Stimulated activated naive B cell treated with anti-CD40 and anti-IgM and Interleukin-4, amounts not matched to agents 10 μg/mL and 1 μg/mL and 100 μg/mL, for 72 hours (primary cell): ENCODE data around the gene DNAJC15.
"Not testable (repeated sequence)": the region's sequence is repeated elsewhere in the genome, so short reads cannot be mapped to it uniquely, and the experiment has no call there.

Experiments used
- ATAC-seq, 2 donors: fragments of 150-1000 bp; cut with Tn5 transposase; replicated peaks; 2 replicates each; pipeline ENCODE4 v1.10.0; 2021; ENCODE audit warnings: moderate library complexity in 1 of 2
- DNase-seq: peaks from one replicate; pipeline ENCODE4 v3.0.0; 2021
- H3K27ac Mint-ChIP-seq: one replicate; pipeline ENCODE4 v1.8.0; 2022; ENCODE audit warnings: mild to moderate bottlenecking, mixed read lengths
- H3K27me3 Mint-ChIP-seq, 2 donors: one replicate each; pipeline ENCODE4 v1.8.0; 2022; ENCODE audit warnings: mixed read lengths in 2 of 2
- H3K36me3 Mint-ChIP-seq, 2 donors: one replicate each; pipeline ENCODE4 v1.8.0; 2022; ENCODE audit warnings: mixed read lengths in 2 of 2, mild to moderate bottlenecking in 1 of 2
- H3K4me1 Mint-ChIP-seq, 2 donors: one replicate each; pipeline ENCODE4 v1.8.0; 2022; ENCODE audit warnings: mixed read lengths in 2 of 2, mild to moderate bottlenecking in 1 of 2
- H3K4me3 Mint-ChIP-seq, 2 donors: one replicate each; pipeline ENCODE4 v1.8.0; 2022; ENCODE audit warnings: mild to moderate bottlenecking in 2 of 2, mixed read lengths in 2 of 2, moderate library complexity in 1 of 2
- H3K9me3 Mint-ChIP-seq, 2 donors: one replicate each; pipeline ENCODE4 v1.8.0; 2022; ENCODE audit warnings: mixed read lengths in 2 of 2, mild to moderate bottlenecking in 1 of 2

DNAJC15 gene

DNA sequence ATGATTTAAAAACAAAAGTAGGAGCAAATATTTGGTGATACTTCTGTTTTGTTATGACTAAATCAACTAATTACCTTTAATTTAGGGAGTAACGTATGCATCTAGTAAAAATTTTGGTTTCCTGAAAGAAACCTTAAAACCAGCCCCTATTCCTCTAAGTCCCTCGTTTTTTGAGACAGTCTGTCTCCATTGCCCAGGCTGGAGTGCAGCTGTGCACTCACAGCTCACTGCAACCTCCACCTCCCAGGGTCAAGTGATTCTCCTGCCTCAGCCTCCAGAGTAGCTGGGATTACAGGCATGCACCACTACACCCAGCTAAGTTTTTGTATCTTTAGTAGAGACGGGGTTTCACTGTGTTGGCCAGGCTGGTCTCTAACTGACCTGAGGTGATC is 52.1 kb downstream of the DNAJC15 start:
- H3K36me3 Mint-ChIP-seq = peaks cover 22 to 35% of the 10 kb centered on the region in 2 donors
- not testable (repeated sequence) for H3K27ac Mint-ChIP-seq, H3K27me3 Mint-ChIP-seq, H3K4me3 Mint-ChIP-seq, ATAC-seq, H3K9me3 Mint-ChIP-seq, DNase-seq
- H3K4me1 Mint-ChIP-seq = peaks cover 31 to 40% of the 10 kb centered on the region in 2 donors

GRCh38 chr13:43077046-43077445 is 53.7 kb downstream of the DNAJC15 start:
- no peaks in the 10 kb centered on the region for H3K27me3 Mint-ChIP-seq
- no peak overlapping the region for H3K27ac Mint-ChIP-seq
- H3K36me3 Mint-ChIP-seq = peaks cover 30 to 41% of the 10 kb centered on the region in 2 donors
- H3K9me3 Mint-ChIP-seq = peaks cover 0 to 3% of the 10 kb centered on the region in 2 donors
- no peak for DNase-seq
- H3K4me3 Mint-ChIP-seq = no peak overlapping the region
- peaks cover 28 to 40% of the 10 kb centered on the region in 2 donors for H3K4me1 Mint-ChIP-seq
- no peak for ATAC-seq

- Mint-ChIP-seq H3K9me3 (peaks cover 0 to 3% of the 10 kb centered on the region in 2 donors), H3K4me1 (peaks cover 27 to 36% of the 10 kb centered on the region in 2 donors), H3K36me3 (peaks cover 27 to 38% of the 10 kb centered on the region in 2 donors), H3K27ac (no peak overlapping the region), H3K4me3 (no peak overlapping the region), H3K27me3 (no peaks in the 10 kb centered on the region)
- no peak for DNase-seq
- no peak for ATAC-seq
Observed at GRCh38 chr13:43077461-43077860, 54.1 kb downstream of the DNAJC15 start.

- Mint-ChIP-seq H3K9me3 (peaks cover 0 to 3% of the 10 kb centered on the region in 2 donors), H3K4me1 (peaks cover 26 to 35% of the 10 kb centered on the region in 2 donors), H3K4me3 (no peak overlapping the region), H3K36me3 (peaks cover 25 to 35% of the 10 kb centered on the region in 2 donors), H3K27ac (no peak overlapping the region), H3K27me3 (no peaks in the 10 kb centered on the region)
- DNase-seq (no peak), ATAC-seq (no peak)
Observed at GRCh38 chr13:43077906-43078305, 54.5 kb downstream of the DNAJC15 start.

GRCh38 chr13:43078399-43078798 is 55.0 kb downstream of the DNAJC15 start:
- Mint-ChIP-seq H3K36me3 (peaks cover 23 to 33% of the 10 kb centered on the region in 2 donors), H3K27me3 (no peaks in the 10 kb centered on the region), H3K9me3 (peaks cover 0 to 3% of the 10 kb centered on the region in 2 donors), H3K27ac (no peak overlapping the region), H3K4me1 (peaks cover 22 to 31% of the 10 kb centered on the region in 2 donors), H3K4me3 (no peak overlapping the region)
- DNase-seq = no peak
- no peak for ATAC-seq

DNA sequence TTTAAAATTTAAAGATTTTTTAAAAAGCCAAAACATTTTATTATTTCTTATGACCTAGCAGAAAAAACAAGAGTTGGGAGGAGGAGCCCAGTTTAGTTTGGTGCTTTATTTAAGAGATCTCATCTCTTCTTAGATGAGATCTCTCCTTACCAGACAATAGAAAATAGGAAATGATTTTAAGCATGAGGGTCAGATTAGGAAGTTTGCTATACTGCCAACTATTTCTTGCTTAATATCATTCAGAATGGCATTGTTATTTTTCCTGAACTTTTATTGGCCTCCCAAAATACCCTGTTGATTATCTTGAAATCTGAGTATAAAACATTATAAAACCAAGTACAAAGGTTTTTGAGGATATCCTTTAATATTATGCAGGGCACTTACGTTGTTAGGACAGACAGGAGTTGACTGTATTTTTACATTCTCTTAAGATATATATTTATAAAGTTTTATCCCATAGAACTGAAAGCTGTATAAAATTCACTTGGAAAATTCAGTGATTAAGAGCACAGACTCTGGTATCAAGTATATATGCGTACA is 56.1 kb downstream of the DNAJC15 start:
- no peaks in the 10 kb centered on the region for H3K27me3 Mint-ChIP-seq
- H3K4me1 Mint-ChIP-seq = peaks cover 21 to 29% of the 10 kb centered on the region in 2 donors
- DNase-seq (no peak), ATAC-seq (no peak)
- H3K27ac Mint-ChIP-seq = no peak overlapping the region
- peaks cover 22 to 33% of the 10 kb centered on the region in 2 donors for H3K36me3 Mint-ChIP-seq
- H3K9me3 Mint-ChIP-seq = peaks cover 0 to 3% of the 10 kb centered on the region in 2 donors
- H3K4me3 Mint-ChIP-seq = no peak overlapping the region

- Mint-ChIP-seq H3K4me1 (peaks cover 19 to 24% of the 10 kb centered on the region in 2 donors), H3K27ac (no peak overlapping the region), H3K36me3 (peaks cover 22 to 33% of the 10 kb centered on the region in 2 donors), H3K4me3 (no peak overlapping the region), H3K27me3 (no peaks in the 10 kb centered on the region), H3K9me3 (peaks cover 0 to 3% of the 10 kb centered on the region in 2 donors)
- ATAC-seq (no peak), DNase-seq (no peak)
Observed at GRCh38 chr13:43080199-43080598, 56.8 kb downstream of the DNAJC15 start.

- no peak for DNase-seq
- no peak for ATAC-seq
- H3K4me3 Mint-ChIP-seq = no peak overlapping the region
- peaks cover 22 to 33% of the 10 kb centered on the region in 2 donors for H3K36me3 Mint-ChIP-seq
- peaks cover 0 to 3% of the 10 kb centered on the region in 2 donors for H3K9me3 Mint-ChIP-seq
- H3K4me1 Mint-ChIP-seq = peaks cover 10% of the 10 kb centered on the region in 2 donors
- no peak overlapping the region for H3K27ac Mint-ChIP-seq
- no peaks in the 10 kb centered on the region for H3K27me3 Mint-ChIP-seq
Observed at GRCh38 chr13:43081866-43082265, 58.5 kb downstream of the DNAJC15 start.

- H3K4me1 Mint-ChIP-seq = peaks cover 6 to 7% of the 10 kb centered on the region in 2 donors
- H3K9me3 Mint-ChIP-seq = peaks cover 0 to 3% of the 10 kb centered on the region in 2 donors
- H3K27me3 Mint-ChIP-seq = no peaks in the 10 kb centered on the region
Observed at GRCh38 chr13:43083750-43084149, 60.4 kb downstream of the DNAJC15 start.

GRCh38 chr13:43085545-43085944 is 62.2 kb downstream of the DNAJC15 start:
- H3K27ac Mint-ChIP-seq = no peak overlapping the region
- peaks cover 17 to 31% of the 10 kb centered on the region in 2 donors for H3K36me3 Mint-ChIP-seq
- no peak overlapping the region for H3K4me3 Mint-ChIP-seq
- H3K4me1 Mint-ChIP-seq = peaks cover 6 to 7% of the 10 kb centered on the region in 2 donors
- no peaks in the 10 kb centered on the region for H3K27me3 Mint-ChIP-seq
- H3K9me3 Mint-ChIP-seq = peaks cover 3 to 8% of the 10 kb centered on the region in 2 donors
- DNase-seq = no peak
- ATAC-seq = no peak

More at GRCh38 chr13:43083750-43084149, 60.4 kb downstream of the DNAJC15 start:
- H3K27ac Mint-ChIP-seq = no peak overlapping the region
- H3K4me3 Mint-ChIP-seq = no peak overlapping the region
- peaks cover 19 to 26% of the 10 kb centered on the region in 2 donors for H3K36me3 Mint-ChIP-seq
- no peak for ATAC-seq
- no peak for DNase-seq

DNA sequence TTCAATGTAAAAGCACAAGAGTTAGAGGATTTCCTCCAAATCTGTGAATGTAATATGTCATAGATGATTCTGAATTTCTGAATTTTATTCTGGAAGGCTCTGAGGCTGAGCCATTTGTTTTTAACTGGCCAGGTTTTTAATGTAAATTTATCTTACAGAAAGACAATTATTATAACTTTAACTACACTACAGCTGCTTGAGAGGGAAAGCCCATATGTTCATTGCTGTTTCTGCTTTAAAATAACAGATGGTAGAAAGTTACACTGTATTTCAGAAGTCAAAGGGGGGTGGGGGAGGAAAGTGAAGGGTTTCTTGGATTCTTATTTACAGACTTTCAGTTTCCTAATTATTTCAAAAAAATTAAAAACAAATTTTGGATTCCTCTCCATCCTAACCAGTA is 62.8 kb downstream of the DNAJC15 start:
- Mint-ChIP-seq H3K27me3 (no peaks in the 10 kb centered on the region), H3K9me3 (peaks cover 3 to 8% of the 10 kb centered on the region in 2 donors), H3K36me3 (peaks cover 12 to 28% of the 10 kb centered on the region in 2 donors), H3K4me3 (no peak overlapping the region), H3K4me1 (peaks cover 6 to 7% of the 10 kb centered on the region in 2 donors), H3K27ac (no peak overlapping the region)
- ATAC-seq = no peak
- DNase-seq = no peak

GRCh38 chr13:43088093-43088511 is 64.7 kb downstream of the DNAJC15 start:
- DNase-seq (no peak), ATAC-seq (no peak)
- peak overlapping the region; percentile 73 to 78 for H3K4me3 Mint-ChIP-seq
- H3K4me1 Mint-ChIP-seq = peaks cover 0 to 5% of the 10 kb centered on the region in 2 donors
- H3K36me3 Mint-ChIP-seq = peaks cover 6 to 29% of the 10 kb centered on the region in 2 donors
- peak overlapping the region; percentile 81 for H3K27ac Mint-ChIP-seq
- no peaks in the 10 kb centered on the region for H3K27me3 Mint-ChIP-seq
- peaks cover 3 to 8% of the 10 kb centered on the region in 2 donors for H3K9me3 Mint-ChIP-seq

DNA sequence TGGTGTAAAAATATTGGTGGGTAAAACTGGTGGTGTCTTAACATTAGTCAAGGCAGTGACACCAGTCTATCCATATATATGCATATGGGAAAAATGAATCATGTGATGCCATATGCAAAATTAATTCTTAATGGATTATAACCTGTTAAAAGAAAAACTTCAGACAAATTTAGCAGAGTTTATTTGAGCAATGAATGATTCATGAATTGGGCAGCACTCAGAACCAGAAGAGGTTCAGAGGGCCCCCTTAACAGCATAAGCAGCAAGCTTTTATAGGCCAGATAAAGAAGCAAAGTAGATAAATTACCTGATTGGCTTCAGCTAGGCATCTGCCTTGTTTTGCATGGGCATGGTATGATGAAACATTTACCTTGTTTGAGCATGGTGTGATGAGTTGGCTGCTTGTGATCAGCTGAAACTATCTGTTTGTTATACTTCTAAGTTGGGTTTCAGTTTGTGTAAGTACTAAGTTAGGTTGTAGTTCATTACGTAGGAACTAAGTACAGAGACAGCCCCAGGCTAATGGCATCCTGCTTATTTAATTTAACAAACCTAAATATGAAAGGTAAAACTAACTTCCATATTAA is 66.6 kb downstream of the DNAJC15 start:
- DNase-seq (no peak), ATAC-seq (no peak)
- H3K4me1 Mint-ChIP-seq = peaks cover 6 to 7% of the 10 kb centered on the region in 2 donors
- no peaks in the 10 kb centered on the region for H3K27me3 Mint-ChIP-seq
- H3K27ac Mint-ChIP-seq = no peak overlapping the region
- peaks cover 3 to 8% of the 10 kb centered on the region in 2 donors for H3K9me3 Mint-ChIP-seq
- no peak overlapping the region for H3K4me3 Mint-ChIP-seq
- H3K36me3 Mint-ChIP-seq = peaks cover 9 to 36% of the 10 kb centered on the region in 2 donors

DNA sequence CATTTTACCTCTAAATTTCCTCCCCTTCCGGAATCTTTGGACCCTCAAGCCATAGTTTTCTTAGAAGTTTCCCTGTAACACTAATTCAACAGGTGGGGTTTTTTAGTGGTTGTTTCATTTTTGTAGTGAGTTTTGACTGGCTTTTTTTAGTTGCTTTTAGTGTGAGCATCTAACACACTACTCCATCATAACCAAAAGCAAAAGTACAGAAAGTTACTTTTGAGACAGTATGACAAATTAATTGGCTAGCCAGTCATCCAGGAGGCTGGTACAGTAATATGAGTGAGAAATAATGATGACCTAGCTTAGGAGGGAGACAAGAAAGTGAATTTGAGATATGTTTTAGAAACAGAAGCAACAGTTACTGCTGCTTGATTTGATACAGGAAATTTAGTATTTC is 71.5 kb downstream of the DNAJC15 start:
- Mint-ChIP-seq H3K36me3 (peaks cover 15 to 53% of the 10 kb centered on the region in 2 donors), H3K27ac (peak overlapping the region; percentile 22), H3K9me3 (no peaks in the 10 kb centered on the region), H3K27me3 (no peaks in the 10 kb centered on the region), H3K4me3 (no peak overlapping the region), H3K4me1 (peaks cover 11 to 16% of the 10 kb centered on the region in 2 donors)
- ATAC-seq (peak in 1 of 2 donors; percentile 77), DNase-seq (no peak)
